Stimulated activated CD8-positive, alpha-beta memory T cell treated with anti-CD3 and anti-CD28 coated beads, Interleukin-7, amount 100 ng/mL, for 48 hours (primary cell): ENCODE data around the gene MGST2.

Source experiments
- DNase-seq, 2 donors: peaks; one replicate each; pipeline ENCODE4 v3.0.0-alpha.2; 2020; ENCODE audit warnings: low read depth in 1 of 2; ENCODE audit errors: extremely low read depth in 1 of 2

The MGST2 gene

GRCh38 chr4:139735381-139736273, 70.0 kb downstream of the MGST2 start:
- no peak for DNase-seq

GRCh38 chr4:139736274-139736660, 70.6 kb downstream of the MGST2 start:
- no peak for DNase-seq

- DNase-seq = no peak
These were observed 71.0 kb downstream of the MGST2 start for GRCh38 chr4:139736661-139737060.

GRCh38 chr4:139738846-139739613, 73.4 kb downstream of the MGST2 start:
- DNase-seq = no peak

GRCh38 chr4:139740121-139740520, 74.5 kb downstream of the MGST2 start:
- no peak for DNase-seq

DNA sequence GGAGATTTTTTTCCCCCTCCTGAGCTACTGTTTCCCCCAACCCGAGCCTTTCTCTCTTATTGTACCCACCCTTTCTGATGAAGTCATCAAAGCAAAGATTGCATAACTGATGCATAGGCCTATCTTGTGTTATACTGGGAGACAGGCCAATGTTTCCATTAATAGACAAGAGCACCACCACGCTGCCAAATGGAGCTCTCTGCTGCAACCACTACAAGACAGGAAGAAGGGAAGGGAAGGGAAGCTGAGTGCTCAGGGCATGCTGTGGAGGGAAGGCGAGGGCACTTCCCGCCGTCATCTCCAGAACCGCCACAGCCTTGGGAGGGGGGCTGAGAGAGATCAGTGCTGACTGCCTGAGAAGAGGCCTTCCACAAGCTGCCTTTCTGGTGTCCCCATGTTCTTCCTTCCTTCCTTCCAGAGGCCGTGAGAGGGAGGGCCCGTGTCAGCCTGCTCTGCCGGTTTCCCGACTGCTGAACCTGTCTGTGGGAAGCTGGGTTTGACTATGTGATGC, 75.0 kb downstream of the MGST2 start:
- no peak for DNase-seq

DNA sequence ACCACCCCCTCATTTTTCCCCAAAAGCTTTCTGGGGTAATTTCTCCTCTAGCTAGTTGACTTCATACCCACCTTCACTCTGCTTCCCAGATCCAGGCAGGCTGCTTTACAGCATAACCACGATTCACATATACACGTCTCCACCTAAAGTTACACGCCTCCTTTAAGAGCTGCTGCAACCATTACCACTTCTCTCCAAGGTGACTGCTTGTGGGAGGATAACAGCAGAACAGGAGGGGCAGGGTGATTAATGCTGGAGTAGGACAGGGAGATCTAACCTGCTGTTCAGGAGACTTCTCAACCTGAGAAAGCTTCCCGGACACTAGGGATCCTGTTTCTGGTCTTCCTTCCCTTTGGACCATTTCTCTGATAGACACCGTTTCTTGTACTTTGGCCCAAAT, 77.4 kb downstream of the MGST2 start:
- no peak for DNase-seq

GRCh38 chr4:139744232-139744631, 78.6 kb downstream of the MGST2 start:
- no peak for DNase-seq

GRCh38 chr4:139745111-139745639, 79.6 kb downstream of the MGST2 start:
- DNase-seq = no peak

GRCh38 chr4:139746431-139747171, 81.0 kb downstream of the MGST2 start:
- DNase-seq = no peak

- no peak for DNase-seq
These were observed 83.7 kb downstream of the MGST2 start for GRCh38 chr4:139749338-139749737.

DNA sequence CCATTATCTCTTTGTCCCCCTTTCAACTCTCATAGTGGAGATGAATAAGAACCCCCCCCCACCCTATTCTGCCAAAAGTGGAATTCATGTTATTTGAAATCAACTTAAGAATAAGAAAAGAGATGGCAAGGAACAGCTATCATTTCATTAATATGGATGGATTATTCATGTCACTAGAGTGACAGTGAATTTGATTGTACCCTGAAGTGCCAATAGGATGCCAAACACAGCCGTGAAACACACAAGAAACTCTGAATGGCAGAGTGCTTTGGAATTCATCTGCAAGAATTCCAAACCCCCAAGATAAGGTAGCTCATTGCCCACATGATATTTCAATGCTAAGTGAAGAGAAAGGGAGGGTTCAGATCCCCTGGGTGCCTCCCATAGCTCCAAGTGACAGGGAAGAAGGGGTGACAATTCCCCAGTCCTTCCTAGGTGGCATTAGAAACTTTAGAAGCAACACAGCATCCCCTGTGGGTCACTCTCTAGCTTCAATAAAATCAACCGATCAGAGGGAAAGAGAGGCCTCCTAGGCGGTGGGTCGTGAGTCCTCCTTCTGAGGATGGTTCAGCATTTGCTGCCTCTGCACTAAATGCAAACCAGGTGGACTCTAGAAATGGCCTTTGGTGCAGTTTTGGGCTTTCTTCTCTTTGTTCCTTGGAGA, 84.3 kb downstream of the MGST2 start:
- DNase-seq = no peak

DNA sequence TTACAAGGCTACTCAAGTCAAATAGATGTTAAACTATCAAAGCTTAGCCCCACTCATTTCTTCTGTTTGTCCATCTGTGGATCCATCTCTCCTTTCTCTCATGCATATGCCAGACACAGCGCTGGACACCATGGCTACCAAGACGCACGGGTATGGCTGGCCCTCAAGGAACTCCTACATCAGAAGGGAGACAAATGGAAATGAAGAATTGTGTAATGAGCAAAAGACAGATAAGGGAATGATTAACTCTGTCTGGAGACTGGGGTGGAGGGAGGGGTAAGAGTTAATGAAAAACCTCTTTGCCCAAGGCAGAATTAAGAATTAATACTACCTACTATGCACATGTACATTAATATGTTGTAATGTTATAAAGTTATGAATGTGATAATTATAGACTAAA, 88.1 kb downstream of the MGST2 start:
- no peak for DNase-seq
